Measurements from ENCODE around the gene L1CAM.
A peak's percentile ranks its signal among the peaks of the same experiment; 100 is the strongest.

DNA sequence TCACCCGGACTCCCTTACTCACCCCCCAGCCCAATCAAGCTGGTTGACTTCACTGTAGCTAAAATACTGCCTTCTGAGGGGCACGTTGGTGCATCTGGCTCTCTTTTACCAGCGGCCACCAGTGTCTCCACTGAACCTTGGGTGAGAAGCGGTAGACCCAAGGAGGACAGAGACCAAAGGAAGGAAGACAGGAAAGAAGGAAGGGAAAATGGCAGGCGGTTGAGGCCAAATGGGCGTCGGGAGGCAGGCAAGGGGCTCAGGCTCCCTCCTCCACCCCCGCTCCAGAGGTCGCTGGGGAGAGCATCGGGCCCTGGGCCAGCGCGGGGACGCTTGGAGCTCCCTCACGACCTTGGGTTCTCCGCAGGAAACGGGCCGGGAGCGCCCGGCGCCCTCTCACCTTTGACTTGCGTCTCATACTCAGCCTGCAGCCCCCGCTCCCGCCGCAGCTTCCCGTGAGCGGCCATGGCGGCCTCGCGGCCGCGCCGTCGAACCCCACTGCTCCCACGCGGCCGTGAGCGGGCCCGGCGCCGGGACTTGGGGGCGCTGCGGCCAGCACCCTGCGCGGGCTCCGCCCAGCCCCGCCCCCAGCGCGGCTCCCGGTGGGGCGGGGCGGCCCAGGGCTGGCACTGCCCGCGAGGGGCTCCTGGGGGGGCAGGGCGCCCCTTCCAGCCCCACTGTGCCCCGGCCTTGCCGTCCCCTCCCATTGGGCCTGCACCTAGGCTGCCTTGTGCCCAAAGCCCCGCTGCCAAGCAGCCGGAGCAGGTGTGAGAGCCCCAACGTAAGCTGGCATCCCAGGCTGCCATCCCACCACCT, 40.0 kb upstream of the L1CAM start, which contains the start of gene ARHGAP4:
- TF ChIP-seq, protein P1, sequence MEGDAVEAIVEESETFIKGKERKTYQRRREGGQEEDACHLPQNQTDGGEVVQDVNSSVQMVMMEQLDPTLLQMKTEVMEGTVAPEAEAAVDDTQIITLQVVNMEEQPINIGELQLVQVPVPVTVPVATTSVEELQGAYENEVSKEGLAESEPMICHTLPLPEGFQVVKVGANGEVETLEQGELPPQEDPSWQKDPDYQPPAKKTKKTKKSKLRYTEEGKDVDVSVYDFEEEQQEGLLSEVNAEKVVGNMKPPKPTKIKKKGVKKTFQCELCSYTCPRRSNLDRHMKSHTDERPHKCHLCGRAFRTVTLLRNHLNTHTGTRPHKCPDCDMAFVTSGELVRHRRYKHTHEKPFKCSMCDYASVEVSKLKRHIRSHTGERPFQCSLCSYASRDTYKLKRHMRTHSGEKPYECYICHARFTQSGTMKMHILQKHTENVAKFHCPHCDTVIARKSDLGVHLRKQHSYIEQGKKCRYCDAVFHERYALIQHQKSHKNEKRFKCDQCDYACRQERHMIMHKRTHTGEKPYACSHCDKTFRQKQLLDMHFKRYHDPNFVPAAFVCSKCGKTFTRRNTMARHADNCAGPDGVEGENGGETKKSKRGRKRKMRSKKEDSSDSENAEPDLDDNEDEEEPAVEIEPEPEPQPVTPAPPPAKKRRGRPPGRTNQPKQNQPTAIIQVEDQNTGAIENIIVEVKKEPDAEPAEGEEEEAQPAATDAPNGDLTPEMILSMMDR (IDR thresholded peaks at IDR 0.05): no peak
- TF ChIP-seq EZH2 (IDR thresholded peaks at IDR 0.05) (peak; percentile 14), EZH2phosphoT487 (IDR thresholded peaks at IDR 0.05) (no peak)

Measured in neural progenitor cell (in vitro differentiated cells).